Measurements from ENCODE around the gene ARHGAP24. TPM values are rescaled to one million over a fixed set of nuclear protein-coding genes. Genes with fewer than 3 reads are reported as not detected.

The ARHGAP24 gene
- not detected for total RNA-seq

GRCh38 chr4:85474818-85475630, at the start of gene ARHGAP24:
Gene ARHGAP24, plus strand, starts transcription at chr4:85475150.
- CTCF ChIA-PET, result no interaction called here
- POLR2A ChIA-PET, result no interaction called here

GRCh38 chr4:85426366-85426765, 48.6 kb upstream of the ARHGAP24 start:
- POLR2A ChIA-PET, result no interaction called here
- CTCF ChIA-PET, result interaction anchor here (0.5 kb wide), 1 partner anchor 1340 kb away, joined by 3 read pairs; no protein-coding TSS in a partner anchor

GRCh38 chr4:85427123-85427522, 47.8 kb upstream of the ARHGAP24 start:
- ChIA-PET CTCF (no interaction called here), POLR2A (no interaction called here)

- CTCF ChIA-PET, result no interaction called here
- POLR2A ChIA-PET, result no interaction called here
Observed at GRCh38 chr4:85430226-85430625, 44.7 kb upstream of the ARHGAP24 start.

- POLR2A ChIA-PET, result no interaction called here
Observed at GRCh38 chr4:85430697-85431096, 44.3 kb upstream of the ARHGAP24 start.

GRCh38 chr4:85431156-85431555, 43.8 kb upstream of the ARHGAP24 start:
- CTCF ChIA-PET, result no interaction called here
- POLR2A ChIA-PET, result no interaction called here

More at GRCh38 chr4:85430697-85431096, 44.3 kb upstream of the ARHGAP24 start:
- CTCF ChIA-PET, result no interaction called here

GRCh38 chr4:85431881-85432485, 43.0 kb upstream of the ARHGAP24 start:
- POLR2A ChIA-PET, result no interaction called here
- CTCF ChIA-PET, result no interaction called here

- CTCF ChIA-PET, result no interaction called here
- POLR2A ChIA-PET, result no interaction called here
Observed at GRCh38 chr4:85445050-85445639, 29.8 kb upstream of the ARHGAP24 start.

GRCh38 chr4:85446141-85446861, 28.6 kb upstream of the ARHGAP24 start:
- POLR2A ChIA-PET, result no interaction called here
- CTCF ChIA-PET, result no interaction called here

- ChIA-PET POLR2A (no interaction called here), CTCF (no interaction called here)
Observed at GRCh38 chr4:85448906-85449890, 25.8 kb upstream of the ARHGAP24 start.

- ChIA-PET POLR2A (no interaction called here), CTCF (no interaction called here)
Observed at GRCh38 chr4:85452058-85452731, 22.8 kb upstream of the ARHGAP24 start.

GRCh38 chr4:85455942-85456341, 19.0 kb upstream of the ARHGAP24 start:
- ChIA-PET CTCF (no interaction called here), POLR2A (no interaction called here)

GRCh38 chr4:85457752-85458467, 17.0 kb upstream of the ARHGAP24 start:
- POLR2A ChIA-PET, result no interaction called here
- CTCF ChIA-PET, result no interaction called here

- POLR2A ChIA-PET, result no interaction called here
- CTCF ChIA-PET, result no interaction called here
Observed at GRCh38 chr4:85459736-85460135, 15.2 kb upstream of the ARHGAP24 start.

GRCh38 chr4:85474356-85474755, 594 bp upstream of the ARHGAP24 start:
- POLR2A ChIA-PET, result interaction anchor here (0.7 kb wide), 1 partner anchor 902 kb away, joined by 3 read pairs; no protein-coding TSS in a partner anchor
- CTCF ChIA-PET, result no interaction called here

GRCh38 chr4:85475631-85476233, 782 bp downstream of the ARHGAP24 start:
- POLR2A ChIA-PET, result no interaction called here
- CTCF ChIA-PET, result no interaction called here

- ChIA-PET CTCF (no interaction called here), POLR2A (no interaction called here)
Observed at GRCh38 chr4:85476381-85476780, 1.4 kb downstream of the ARHGAP24 start.

- POLR2A ChIA-PET, result no interaction called here
- CTCF ChIA-PET, result no interaction called here
Observed at GRCh38 chr4:85477534-85477933, 2.6 kb downstream of the ARHGAP24 start.

All from activated CD8-positive, alpha-beta memory T cell treated with anti-CD3 and anti-CD28 coated beads for 36 hours (primary cell).